Measurements from ENCODE around the gene USO1. TPM values are rescaled to one million over a fixed set of nuclear protein-coding genes. Genes with fewer than 3 reads are reported as not detected.
A peak's percentile ranks its signal among the peaks of the same experiment; 100 is the strongest.
"Not testable (repeated sequence)": the region's sequence is repeated elsewhere in the genome, so short reads cannot be mapped to it uniquely, and the experiment has no call there.

Gene USO1
- total RNA-seq, 1 experiment from 2014 or later, result 33.9 TPM

DNA sequence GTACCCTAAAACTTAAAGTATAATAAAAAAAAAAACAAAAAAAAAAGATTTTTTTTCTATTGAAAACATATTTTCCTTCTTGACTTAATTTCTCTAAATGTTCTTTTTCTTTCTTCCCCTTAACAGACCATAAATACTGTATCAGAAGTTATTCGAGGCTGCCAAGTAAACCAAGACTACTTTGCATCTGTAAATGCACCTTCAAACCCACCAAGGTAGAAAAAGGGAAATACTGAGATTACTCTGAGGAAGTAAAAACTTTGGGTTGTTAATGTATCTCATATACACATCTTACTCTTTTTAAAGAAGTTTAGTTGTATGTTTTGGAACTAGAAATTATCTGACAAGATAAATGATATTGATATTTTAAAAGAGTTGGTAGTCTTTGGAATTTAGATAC, 65.6 kb downstream of the USO1 start:
- H3K4me1 ChIP-seq (replicated peaks; ENCODE audit: insufficient read depth), result no peaks in the 10 kb centered on the region
- no peak for DNase-seq
- intact Hi-C loops (cut with micrococcal nuclease; ENCODE audit: unreplicated experiment), result no loop called here

DNA sequence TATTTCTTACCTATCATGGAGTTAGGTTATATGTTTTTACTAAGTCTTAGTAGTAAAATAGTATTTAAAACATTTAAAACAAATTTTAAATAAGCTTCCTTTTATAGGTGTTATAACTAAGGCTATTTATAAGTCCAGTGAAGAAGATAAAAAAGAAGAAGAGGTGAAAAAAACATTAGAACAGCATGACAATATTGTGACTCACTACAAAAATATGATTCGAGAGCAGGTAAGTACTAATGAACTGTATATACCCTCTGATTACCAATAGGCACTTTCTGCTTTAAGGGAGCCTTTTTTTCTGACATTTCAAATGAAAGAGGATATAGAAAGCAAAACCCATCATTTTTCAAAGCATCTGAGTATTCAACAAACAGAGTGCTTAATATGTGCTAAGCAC, 76.6 kb downstream of the USO1 start:
- no peak for TF ChIP-seq CTCF (conservative IDR thresholded peaks at IDR 0.05)
- no peak for TF ChIP-seq EZH2 (IDR thresholded peaks at IDR 0.05; ENCODE audit: low read depth)
- ChIA-PET POLR2A (ENCODE audit: unreplicated experiment) (no interaction called here), CTCF (no interaction called here)
- no peak for DNase-seq
- no TSS peak for BruUV-seq (replicated peaks)
- Histone ChIP-seq H3K27ac (no peak overlapping the region), H4K20me1 (ENCODE audit: insufficient read depth) (no peaks in the 10 kb centered on the region; the same call in 1 of the 2 replicates), H3K4me1 (replicated peaks; ENCODE audit: insufficient read depth) (no peaks in the 10 kb centered on the region), H3K9me2 (ENCODE audit: insufficient read depth) (no peaks in the 10 kb centered on the region), H3K79me2 (ENCODE audit: low read depth) (no peaks in the 10 kb centered on the region), H2AFZ (no peak overlapping the region), H3K9me3 (ENCODE audit: insufficient read depth, low read depth) (no peaks in the 10 kb centered on the region), H3K27me3 (ENCODE audit: insufficient read depth, low read depth) (no peaks in the 10 kb centered on the region), H3K36me3 (ENCODE audit: low read depth) (peaks cover 4% of the 10 kb centered on the region; the same call in 1 of the 2 replicates), H3F3A (ENCODE audit: insufficient read depth, low read depth) (no peaks in the 10 kb centered on the region), H3K4me2 (no peak overlapping the region), H3K4me3 (no peak overlapping the region)
- intact Hi-C loops (cut with micrococcal nuclease; ENCODE audit: unreplicated experiment), result no loop called here

More for the DNA sequence above, 65.6 kb downstream of the USO1 start:
- H2AFZ ChIP-seq, result no peak overlapping the region
- no peaks in the 10 kb centered on the region; the same call in 1 of the 2 replicates for H3F3A ChIP-seq (ENCODE audit: insufficient read depth, low read depth)
- no peak overlapping the region for H3K4me3 ChIP-seq
- TF ChIP-seq CTCF (conservative IDR thresholded peaks at IDR 0.05) (no peak), EZH2 (IDR thresholded peaks at IDR 0.05; ENCODE audit: low read depth) (no peak)
- ChIA-PET POLR2A (ENCODE audit: unreplicated experiment) (no interaction called here), CTCF (no interaction called here)
- no peaks in the 10 kb centered on the region for H3K79me2 ChIP-seq (ENCODE audit: low read depth)
- no peaks in the 10 kb centered on the region for H3K27me3 ChIP-seq (ENCODE audit: insufficient read depth, low read depth)
- H3K9me3 ChIP-seq (ENCODE audit: insufficient read depth, low read depth), result no peaks in the 10 kb centered on the region
- no peak overlapping the region for H3K4me2 ChIP-seq
- H3K27ac ChIP-seq, result no peak overlapping the region
- no peaks in the 10 kb centered on the region for H4K20me1 ChIP-seq (ENCODE audit: insufficient read depth)
- H3K36me3 ChIP-seq (ENCODE audit: low read depth), result no peaks in the 10 kb centered on the region; the same call in 1 of the 2 replicates
- BruUV-seq (replicated peaks), result no TSS peak
- no peaks in the 10 kb centered on the region for H3K9me2 ChIP-seq (ENCODE audit: insufficient read depth)

GRCh38 chr4:75806035-75806434, 81.7 kb downstream of the USO1 start:
- H3K79me2 ChIP-seq (ENCODE audit: low read depth); H3K4me3 ChIP-seq; H3K27me3 ChIP-seq (ENCODE audit: insufficient read depth, low read depth); H3K9me3 ChIP-seq (ENCODE audit: insufficient read depth, low read depth); H3K9me2 ChIP-seq (ENCODE audit: insufficient read depth); H3K4me2 ChIP-seq; POLR2A ChIA-PET (ENCODE audit: unreplicated experiment); CTCF ChIA-PET; intact Hi-C loops (cut with micrococcal nuclease; ENCODE audit: unreplicated experiment); H3K27ac ChIP-seq; DNase-seq; BruUV-seq (replicated peaks); H2AFZ ChIP-seq; H3K36me3 ChIP-seq (ENCODE audit: low read depth); H3F3A ChIP-seq (ENCODE audit: insufficient read depth, low read depth); H4K20me1 ChIP-seq (ENCODE audit: insufficient read depth); H3K4me1 ChIP-seq (replicated peaks; ENCODE audit: insufficient read depth): not testable (repeated sequence)

- no peaks in the 10 kb centered on the region for H4K20me1 ChIP-seq (ENCODE audit: insufficient read depth)
- intact Hi-C loops (cut with micrococcal nuclease; ENCODE audit: unreplicated experiment), result no loop called here
- H3K79me2 ChIP-seq (ENCODE audit: low read depth), result no peaks in the 10 kb centered on the region
- no peaks in the 10 kb centered on the region for H3K9me2 ChIP-seq (ENCODE audit: insufficient read depth)
- no peaks in the 10 kb centered on the region for H3K4me1 ChIP-seq (replicated peaks; ENCODE audit: insufficient read depth)
- TSS peak; percentile 12 for BruUV-seq (replicated peaks)
- no peak overlapping the region for H3K4me3 ChIP-seq
- H3F3A ChIP-seq (ENCODE audit: insufficient read depth, low read depth), result no peaks in the 10 kb centered on the region
- no peak overlapping the region for H3K27ac ChIP-seq
- ChIA-PET POLR2A (ENCODE audit: unreplicated experiment) (no interaction called here), CTCF (no interaction called here)
- TF ChIP-seq CTCF (conservative IDR thresholded peaks at IDR 0.05), result no peak
- no peak for TF ChIP-seq EZH2 (IDR thresholded peaks at IDR 0.05; ENCODE audit: low read depth)
- peaks cover 6% of the 10 kb centered on the region; the same call in 1 of the 2 replicates for H3K36me3 ChIP-seq (ENCODE audit: low read depth)
- no peak overlapping the region for H2AFZ ChIP-seq
- H3K27me3 ChIP-seq (ENCODE audit: insufficient read depth, low read depth), result no peaks in the 10 kb centered on the region
- no peak for DNase-seq
- no peak overlapping the region for H3K4me2 ChIP-seq
- H3K9me3 ChIP-seq (ENCODE audit: insufficient read depth, low read depth), result no peaks in the 10 kb centered on the region
These were observed 93.5 kb downstream of the USO1 start for GRCh38 chr4:75817901-75818300.

All from PC-9 (cell line).